GM20431 (cell line): ENCODE data around the gene EPB41L4A.
"Not testable (repeated sequence)": the region's sequence is repeated elsewhere in the genome, so short reads cannot be mapped to it uniquely, and the experiment has no call there.

Experiments
- in situ Hi-C: fragments of 300-500 bp; cut with MseI, MboI; formaldehyde crosslinking; loops from one replicate; pipeline ENCODE4 v1.15.0; 2020; ENCODE audit warnings: low sequenced_read_pairs; ENCODE audit not compliant: unreplicated experiment

The EPB41L4A gene

GRCh38 chr5:112419164-112419985 lies at the start of gene EPB41L4A:
Gene EPB41L4A, minus strand, starts transcription at chr5:112419277. Its CDS starts 238 bp downstream, at chr5:112419039.
- in situ Hi-C loops = no loop called here

GRCh38 chr5:112467485-112467884 lies 48.4 kb upstream of the EPB41L4A start:
- in situ Hi-C loops = no loop called here

- in situ Hi-C loops = not testable (repeated sequence)
Observed at GRCh38 chr5:112466261-112466660, 47.2 kb upstream of the EPB41L4A start.

GRCh38 chr5:112447187-112447760 lies 28.2 kb upstream of the EPB41L4A start:
- in situ Hi-C loops = not testable (repeated sequence)

- in situ Hi-C loops = no loop called here
Observed at GRCh38 chr5:112445626-112446350, 26.7 kb upstream of the EPB41L4A start.

GRCh38 chr5:112443932-112444331 lies 24.9 kb upstream of the EPB41L4A start:
- in situ Hi-C loops = not testable (repeated sequence)

GRCh38 chr5:112440031-112440430 lies 21.0 kb upstream of the EPB41L4A start:
- in situ Hi-C loops = no loop called here

GRCh38 chr5:112436144-112436543 lies 17.1 kb upstream of the EPB41L4A start:
- in situ Hi-C loops = no loop called here

GRCh38 chr5:112434641-112435040 lies 15.6 kb upstream of the EPB41L4A start:
- in situ Hi-C loops = no loop called here

GRCh38 chr5:112426202-112426601 lies 7.1 kb upstream of the EPB41L4A start:
- in situ Hi-C loops = not testable (repeated sequence)

- in situ Hi-C loops = no loop called here
Observed at GRCh38 chr5:112419986-112420864, 1.1 kb upstream of the EPB41L4A start.

- in situ Hi-C loops = no loop called here
Observed at GRCh38 chr5:112418659-112419163, 366 bp downstream of the EPB41L4A start.

- in situ Hi-C loops = no loop called here
Observed at GRCh38 chr5:112417931-112418658, 982 bp downstream of the EPB41L4A start.

- in situ Hi-C loops = no loop called here
Observed at GRCh38 chr5:112415552-112415951, 3.5 kb downstream of the EPB41L4A start.

- in situ Hi-C loops = no loop called here
Observed at GRCh38 chr5:112413611-112414010, 5.5 kb downstream of the EPB41L4A start.

- in situ Hi-C loops = no loop called here
Observed at GRCh38 chr5:112412346-112412745, 6.7 kb downstream of the EPB41L4A start.

GRCh38 chr5:112411903-112412302 lies 7.2 kb downstream of the EPB41L4A start:
- in situ Hi-C loops = no loop called here

- in situ Hi-C loops = no loop called here
Observed at GRCh38 chr5:112407666-112408065, 11.4 kb downstream of the EPB41L4A start.

GRCh38 chr5:112407240-112407639 lies 11.8 kb downstream of the EPB41L4A start:
- in situ Hi-C loops = no loop called here
